Measurements from ENCODE around the gene ATXN7L1.

ATXN7L1 gene

DNA sequence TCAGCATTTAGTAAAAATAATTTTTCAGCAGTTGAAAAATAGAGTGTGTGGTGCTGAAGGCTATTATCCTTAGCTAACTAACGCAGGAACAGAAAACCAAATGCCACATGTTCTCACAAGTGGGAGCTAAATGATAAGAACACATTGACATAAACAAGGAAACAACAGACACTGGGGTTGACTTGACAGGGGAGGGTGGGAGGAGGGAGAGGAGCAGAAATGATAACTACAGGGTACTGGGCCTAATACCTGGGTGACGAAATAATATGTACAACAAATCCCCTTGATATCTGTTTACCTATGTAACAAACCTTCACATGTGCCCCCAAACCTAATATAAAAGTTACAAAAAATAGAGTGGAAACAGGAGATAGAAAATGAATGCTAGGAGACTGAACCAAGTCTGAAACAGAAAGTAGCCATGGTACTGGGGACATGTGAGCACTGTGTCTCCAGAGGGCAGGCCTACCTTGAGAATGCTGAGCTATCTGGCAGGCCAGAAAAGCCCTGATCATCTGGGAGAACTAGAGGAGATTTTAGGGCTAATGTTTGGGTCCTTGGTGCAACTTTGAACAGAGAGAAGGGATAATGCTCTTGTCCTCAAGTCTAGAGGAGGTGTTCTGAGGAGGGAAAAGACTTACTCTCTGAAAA, 290.4 kb downstream of the ATXN7L1 start:
- Histone ChIP-seq H3K36me3 (no peaks in the 10 kb centered on the region), H3K4me1 (ENCODE audit: control insufficient read depth in 1 of 2, insufficient read depth in 1 of 2, low read depth in 1 of 2, low read length in 1 of 2) (peaks cover 7% of the 10 kb centered on the region in 2 experiments), H3K27me3 (no peaks in the 10 kb centered on the region), H3K27ac (no peak overlapping the region), H3K9me3 (no peaks in the 10 kb centered on the region), H3K4me3 (ENCODE audit: low read depth in 1 of 2, low read length in 1 of 2) (no peak overlapping the region)
- TF ChIP-seq, protein P1, sequence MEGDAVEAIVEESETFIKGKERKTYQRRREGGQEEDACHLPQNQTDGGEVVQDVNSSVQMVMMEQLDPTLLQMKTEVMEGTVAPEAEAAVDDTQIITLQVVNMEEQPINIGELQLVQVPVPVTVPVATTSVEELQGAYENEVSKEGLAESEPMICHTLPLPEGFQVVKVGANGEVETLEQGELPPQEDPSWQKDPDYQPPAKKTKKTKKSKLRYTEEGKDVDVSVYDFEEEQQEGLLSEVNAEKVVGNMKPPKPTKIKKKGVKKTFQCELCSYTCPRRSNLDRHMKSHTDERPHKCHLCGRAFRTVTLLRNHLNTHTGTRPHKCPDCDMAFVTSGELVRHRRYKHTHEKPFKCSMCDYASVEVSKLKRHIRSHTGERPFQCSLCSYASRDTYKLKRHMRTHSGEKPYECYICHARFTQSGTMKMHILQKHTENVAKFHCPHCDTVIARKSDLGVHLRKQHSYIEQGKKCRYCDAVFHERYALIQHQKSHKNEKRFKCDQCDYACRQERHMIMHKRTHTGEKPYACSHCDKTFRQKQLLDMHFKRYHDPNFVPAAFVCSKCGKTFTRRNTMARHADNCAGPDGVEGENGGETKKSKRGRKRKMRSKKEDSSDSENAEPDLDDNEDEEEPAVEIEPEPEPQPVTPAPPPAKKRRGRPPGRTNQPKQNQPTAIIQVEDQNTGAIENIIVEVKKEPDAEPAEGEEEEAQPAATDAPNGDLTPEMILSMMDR (IDR thresholded peaks at IDR 0.05) = no peak

DNA sequence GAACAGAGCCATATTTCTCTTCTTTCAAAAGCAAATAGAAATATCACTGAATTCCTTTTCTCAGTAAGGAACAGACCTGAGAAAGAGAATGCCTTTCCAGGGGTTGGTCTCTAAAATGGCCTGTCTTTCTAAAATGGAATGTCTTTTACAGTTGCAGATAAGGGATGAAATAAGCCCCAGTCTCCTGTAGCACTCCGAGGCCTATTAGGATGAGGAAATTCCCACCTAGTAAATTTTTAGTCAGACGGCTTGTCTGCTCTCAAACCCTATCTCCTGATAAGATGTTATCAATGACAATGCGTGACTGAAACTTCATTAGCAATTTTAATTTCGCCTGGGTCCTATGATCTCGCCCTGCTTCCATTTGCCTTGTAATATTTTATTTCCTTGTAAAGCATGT, 292.2 kb downstream of the ATXN7L1 start:
- TF ChIP-seq, protein P1 (IDR thresholded peaks at IDR 0.05) = no peak
- H3K9me3 ChIP-seq = no peaks in the 10 kb centered on the region
- no peaks in the 10 kb centered on the region for H3K27me3 ChIP-seq

DNA sequence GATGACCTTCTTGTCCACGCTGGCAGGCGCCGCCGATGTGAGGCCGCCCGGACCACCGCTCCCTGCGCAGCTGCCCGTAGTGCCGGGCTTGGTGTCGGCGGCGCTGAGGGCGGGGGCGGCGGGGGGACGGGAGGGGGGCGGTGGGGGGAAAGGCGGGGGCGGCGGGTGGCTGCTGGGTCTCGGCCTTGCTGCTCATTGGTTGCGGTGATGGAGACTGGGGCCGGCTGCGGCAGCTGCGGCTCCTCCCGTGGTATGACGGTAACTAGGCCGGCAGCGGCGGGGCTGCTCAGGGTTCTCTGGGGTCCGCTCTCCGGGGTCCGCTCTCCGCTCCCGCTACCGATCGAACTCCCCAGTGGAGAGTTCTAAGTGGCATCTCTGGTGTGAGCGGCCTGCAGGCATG, 293.3 kb downstream of the ATXN7L1 start:
- no peak overlapping the region for H3K27ac ChIP-seq
- H3K9me3 ChIP-seq = no peaks in the 10 kb centered on the region
- H3K36me3 ChIP-seq = no peaks in the 10 kb centered on the region
- no peak overlapping the region for H3K4me3 ChIP-seq (ENCODE audit: low read depth in 1 of 2, low read length in 1 of 2)
- TF ChIP-seq, protein P1 (IDR thresholded peaks at IDR 0.05) = no peak
- peaks cover 7 to 8% of the 10 kb centered on the region in 2 experiments for H3K4me1 ChIP-seq (ENCODE audit: control insufficient read depth in 1 of 2, insufficient read depth in 1 of 2, low read depth in 1 of 2, low read length in 1 of 2)
- no peaks in the 10 kb centered on the region for H3K27me3 ChIP-seq

More for the DNA sequence above, 292.2 kb downstream of the ATXN7L1 start:
- H3K36me3 ChIP-seq = no peaks in the 10 kb centered on the region
- peaks cover 7 to 8% of the 10 kb centered on the region in 2 experiments for H3K4me1 ChIP-seq (ENCODE audit: control insufficient read depth in 1 of 2, insufficient read depth in 1 of 2, low read depth in 1 of 2, low read length in 1 of 2)
- H3K4me3 ChIP-seq (ENCODE audit: low read depth in 1 of 2, low read length in 1 of 2) = no peak overlapping the region
- H3K27ac ChIP-seq = no peak overlapping the region

DNA sequence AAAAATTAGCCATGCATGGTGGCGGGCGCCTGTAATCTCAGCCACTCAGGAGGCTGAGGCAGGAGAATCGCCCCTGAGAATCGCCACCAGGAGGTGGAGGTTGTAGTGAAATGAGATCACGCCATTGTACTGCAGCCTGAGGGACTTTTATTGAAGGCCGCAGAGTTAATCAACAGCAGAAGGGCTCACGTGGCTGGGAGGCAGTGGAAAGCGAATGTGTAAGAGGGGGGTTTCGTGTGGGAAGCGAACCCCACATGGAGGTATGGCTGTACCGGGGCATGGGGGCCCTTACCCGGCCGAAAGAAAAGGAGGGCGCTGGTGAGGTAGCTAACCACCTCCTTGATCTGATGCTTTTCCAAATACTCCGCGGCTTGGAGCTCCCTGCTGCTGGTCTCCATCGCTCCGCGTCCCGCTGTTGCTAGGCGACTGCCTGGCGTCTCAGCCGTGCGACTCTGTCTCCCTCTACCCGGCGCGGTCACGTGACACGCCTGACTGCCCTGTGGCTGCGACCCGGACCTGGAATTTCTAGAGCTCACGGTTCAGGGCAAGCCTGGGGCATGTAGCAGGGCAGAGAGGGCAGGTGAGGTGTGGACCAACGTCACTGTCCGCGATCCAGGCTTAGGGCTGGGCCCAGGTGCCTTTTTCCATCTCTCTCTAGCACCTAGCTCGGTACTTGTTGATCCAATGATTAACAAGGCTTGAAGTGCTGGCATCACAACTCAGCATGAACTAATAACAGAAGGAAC, 295.2 kb downstream of the ATXN7L1 start, which contains the start of gene EFCAB10:
EFCAB10 (minus strand) TSS at position 428 of the 746 bp plus-strand sequence; CDS start at position 398, 30 bp downstream.
- Histone ChIP-seq H3K27me3 (no peaks in the 10 kb centered on the region), H3K9me3 (no peaks in the 10 kb centered on the region), H3K4me3 (ENCODE audit: low read depth in 1 of 2, low read length in 1 of 2) (peak within 1 kb of the TSS; percentile 47 to 49), H3K4me1 (ENCODE audit: control insufficient read depth in 1 of 2, insufficient read depth in 1 of 2, low read depth in 1 of 2, low read length in 1 of 2) (peaks cover 7 to 8% of the 10 kb centered on the region in 2 experiments), H3K36me3 (no peaks in the 10 kb centered on the region), H3K27ac (no peak within 1 kb of the TSS)
- TF ChIP-seq, protein P1 (IDR thresholded peaks at IDR 0.05) = no peak

DNA sequence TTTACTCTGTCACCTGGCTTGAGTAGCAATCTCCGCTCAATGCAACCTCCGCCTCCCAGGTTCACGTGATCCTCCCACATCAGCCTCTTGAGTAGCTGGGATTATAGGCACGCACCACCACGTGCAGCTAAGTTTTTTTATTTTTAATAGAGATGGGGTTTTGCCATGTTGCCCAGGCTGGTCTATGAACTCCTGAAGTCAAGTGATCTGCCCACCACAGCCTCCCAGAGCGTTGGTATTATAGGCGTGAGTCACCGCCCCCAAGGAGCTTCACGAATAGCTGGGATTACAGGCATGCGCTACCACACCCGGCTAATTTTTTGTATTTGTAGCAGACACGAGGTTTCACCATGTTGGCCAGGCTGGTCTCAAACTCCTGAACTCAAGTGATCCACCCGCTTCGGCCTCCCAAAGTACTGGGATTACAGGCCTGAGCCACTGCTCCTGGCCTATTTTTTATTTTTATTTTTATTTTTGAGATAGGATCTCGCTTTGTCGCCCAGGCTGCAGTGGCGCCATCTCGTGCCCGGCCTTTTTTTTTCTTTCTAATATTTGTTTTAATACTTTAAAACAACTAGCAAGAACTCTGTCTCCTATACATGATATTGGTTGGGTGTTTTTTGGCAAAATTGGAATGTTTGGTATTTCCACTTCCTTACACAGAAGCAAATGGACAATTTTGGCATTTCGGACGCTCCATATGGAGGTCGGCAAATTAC, 296.2 kb downstream of the ATXN7L1 start:
- no peaks in the 10 kb centered on the region for H3K27me3 ChIP-seq
- H3K27ac ChIP-seq = no peak overlapping the region
- no peaks in the 10 kb centered on the region for H3K36me3 ChIP-seq
- TF ChIP-seq, protein P1 (IDR thresholded peaks at IDR 0.05) = no peak
- no peak overlapping the region for H3K4me3 ChIP-seq (ENCODE audit: low read depth in 1 of 2, low read length in 1 of 2)
- peaks cover 7 to 8% of the 10 kb centered on the region in 2 experiments for H3K4me1 ChIP-seq (ENCODE audit: control insufficient read depth in 1 of 2, insufficient read depth in 1 of 2, low read depth in 1 of 2, low read length in 1 of 2)
- no peaks in the 10 kb centered on the region for H3K9me3 ChIP-seq
